ENCODE data around the gene MOGAT3.
A peak's percentile ranks its signal among the peaks of the same experiment; 100 is the strongest.

The MOGAT3 gene

DNA sequence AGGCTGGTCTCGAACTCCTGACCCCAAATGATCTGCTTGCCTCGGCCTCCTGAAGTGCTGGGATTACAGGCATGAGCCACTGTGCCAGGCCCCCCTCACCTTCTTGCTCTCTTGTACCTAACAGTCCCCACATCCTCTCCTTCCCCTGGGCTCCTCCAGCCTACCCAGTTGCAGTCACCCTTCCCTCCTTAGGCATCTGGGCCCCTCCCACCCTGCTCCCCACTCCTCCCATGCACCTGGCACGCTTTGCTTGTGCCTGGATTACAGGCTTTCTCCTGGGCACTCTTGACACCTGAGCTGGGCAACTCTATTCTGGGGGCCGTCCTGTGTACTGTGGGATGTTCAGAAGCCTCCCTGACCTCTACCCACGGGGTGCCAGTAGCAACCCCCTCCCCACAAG lies 33.8 kb upstream of the MOGAT3 start:
- H2BK120ac ChIP-seq (ENCODE audit: insufficient read depth, low read length, poor library complexity), result no peak overlapping the region
- no peak overlapping the region for H3K18ac ChIP-seq (ENCODE audit: low read length)
- no peak overlapping the region for H3K9ac ChIP-seq (ENCODE audit: low read length)
- no peak overlapping the region for H3K14ac ChIP-seq (ENCODE audit: low read length)
- no peak overlapping the region for H2BK12ac ChIP-seq (ENCODE audit: low read length)
- no peak overlapping the region for H3K4ac ChIP-seq (ENCODE audit: low read depth, low read length)
- no peak overlapping the region for H3K4me2 ChIP-seq (ENCODE audit: low read length)
- H3K23ac ChIP-seq (ENCODE audit: low read length), result no peak overlapping the region
- H3K4me3 ChIP-seq (ENCODE audit: low read depth, low read length), result no peak overlapping the region
- H2BK5ac ChIP-seq (ENCODE audit: low read depth, low read length, poor library complexity), result no peak overlapping the region
- no peak overlapping the region for H4K91ac ChIP-seq (ENCODE audit: low read depth, low read length)
- H3K4me1 ChIP-seq (ENCODE audit: control insufficient read depth in 1 of 2, insufficient read depth in 2 of 2, low read length in 2 of 2), result peaks cover 16 to 29% of the 10 kb centered on the region in 2 experiments
- H4K8ac ChIP-seq (ENCODE audit: low read depth, low read length), result no peak overlapping the region
- no peak overlapping the region for H4K12ac ChIP-seq (ENCODE audit: low read depth, low read length)
- H3K79me2 ChIP-seq (ENCODE audit: control insufficient read depth, insufficient read depth, low read length, poor library complexity), result no peaks in the 10 kb centered on the region
- no peak overlapping the region for H2AFZ ChIP-seq (ENCODE audit: insufficient read depth, low read length, poor library complexity)
- H3K27ac ChIP-seq (ENCODE audit: low read depth, low read length), result no peak overlapping the region
- peaks cover 22 to 33% of the 10 kb centered on the region in 2 experiments for H3K36me3 ChIP-seq (ENCODE audit: control insufficient read depth in 1 of 2, insufficient read depth in 2 of 2, low read length in 2 of 2)
- no peak overlapping the region for H2AK5ac ChIP-seq (ENCODE audit: low read length)
- WGBS (ENCODE audit: extremely low coverage, insufficient coverage, insufficient read length), result no CpG with 5 or more reads among the region's 5 CpGs
- DNase-seq, result no peak
- H3K79me1 ChIP-seq (ENCODE audit: low read length), result peaks cover 13% of the 10 kb centered on the region
- H3K27me3 ChIP-seq (ENCODE audit: insufficient read depth, low read length), result no peaks in the 10 kb centered on the region
- no peaks in the 10 kb centered on the region for H3K9me3 ChIP-seq (ENCODE audit: insufficient read depth, low read depth, low read length)

GRCh38 chr7:101233907-101234547 lies 33.2 kb upstream of the MOGAT3 start:
- WGBS (ENCODE audit: extremely low coverage, insufficient coverage, insufficient read length), result no CpG with 5 or more reads among the region's 21 CpGs
- no peak overlapping the region for H4K8ac ChIP-seq (ENCODE audit: low read depth, low read length)

GRCh38 chr7:101232141-101232850 lies 31.5 kb upstream of the MOGAT3 start:
- peak overlapping the region; percentile 26 for H2AK5ac ChIP-seq (ENCODE audit: low read length)
- peaks cover 12 to 21% of the 10 kb centered on the region in 2 experiments for H3K36me3 ChIP-seq (ENCODE audit: control insufficient read depth in 1 of 2, insufficient read depth in 2 of 2, low read length in 2 of 2)
- H3K79me2 ChIP-seq (ENCODE audit: control insufficient read depth, insufficient read depth, low read length, poor library complexity), result no peaks in the 10 kb centered on the region
- peak overlapping the region; percentile 19 for H3K4ac ChIP-seq (ENCODE audit: low read depth, low read length)
- no peak overlapping the region for H3K9ac ChIP-seq (ENCODE audit: low read length)
- no peak overlapping the region for H2BK12ac ChIP-seq (ENCODE audit: low read length)
- H3K79me1 ChIP-seq (ENCODE audit: low read length), result peaks cover 7% of the 10 kb centered on the region
- no peaks in the 10 kb centered on the region for H3K27me3 ChIP-seq (ENCODE audit: insufficient read depth, low read length)
- H3K23ac ChIP-seq (ENCODE audit: low read length), result no peak overlapping the region
- H4K12ac ChIP-seq (ENCODE audit: low read depth, low read length), result peak overlapping the region; percentile 5
- H4K8ac ChIP-seq (ENCODE audit: low read depth, low read length), result peak overlapping the region; percentile 75
- peak overlapping the region; percentile 92 for H3K4me2 ChIP-seq (ENCODE audit: low read length)
- peak overlapping the region; percentile 45 for H2BK5ac ChIP-seq (ENCODE audit: low read depth, low read length, poor library complexity)
- H3K14ac ChIP-seq (ENCODE audit: low read length), result peak overlapping the region; percentile 73
- H3K27ac ChIP-seq (ENCODE audit: low read depth, low read length), result peak overlapping the region; percentile 44
- DNase-seq, result peak; percentile 87 to 89
- WGBS (ENCODE audit: extremely low coverage, insufficient coverage, insufficient read length), result no CpG with 5 or more reads among the region's 52 CpGs
- no peaks in the 10 kb centered on the region for H3K9me3 ChIP-seq (ENCODE audit: insufficient read depth, low read depth, low read length)
- H2BK120ac ChIP-seq (ENCODE audit: insufficient read depth, low read length, poor library complexity), result no peak overlapping the region
- peak overlapping the region; percentile 87 for H4K91ac ChIP-seq (ENCODE audit: low read depth, low read length)
- H3K4me3 ChIP-seq (ENCODE audit: low read depth, low read length), result peak overlapping the region; percentile 68
- H2AFZ ChIP-seq (ENCODE audit: insufficient read depth, low read length, poor library complexity), result peak overlapping the region; percentile 48
- H3K18ac ChIP-seq (ENCODE audit: low read length), result peak overlapping the region; percentile 88
- H3K4me1 ChIP-seq (ENCODE audit: control insufficient read depth in 1 of 2, insufficient read depth in 2 of 2, low read length in 2 of 2), result peaks cover 6 to 10% of the 10 kb centered on the region in 2 experiments

More at GRCh38 chr7:101233907-101234547, 33.2 kb upstream of the MOGAT3 start:
- Histone ChIP-seq H3K4ac (ENCODE audit: low read depth, low read length) (no peak overlapping the region), H3K4me3 (ENCODE audit: low read depth, low read length) (no peak overlapping the region), H3K27me3 (ENCODE audit: insufficient read depth, low read length) (no peaks in the 10 kb centered on the region), H3K79me2 (ENCODE audit: control insufficient read depth, insufficient read depth, low read length, poor library complexity) (no peaks in the 10 kb centered on the region), H3K18ac (ENCODE audit: low read length) (no peak overlapping the region), H2BK120ac (ENCODE audit: insufficient read depth, low read length, poor library complexity) (no peak overlapping the region), H2BK12ac (ENCODE audit: low read length) (no peak overlapping the region), H3K14ac (ENCODE audit: low read length) (no peak overlapping the region), H2BK5ac (ENCODE audit: low read depth, low read length, poor library complexity) (no peak overlapping the region), H2AFZ (ENCODE audit: insufficient read depth, low read length, poor library complexity) (no peak overlapping the region), H4K12ac (ENCODE audit: low read depth, low read length) (no peak overlapping the region), H3K4me1 (ENCODE audit: control insufficient read depth in 1 of 2, insufficient read depth in 2 of 2, low read length in 2 of 2) (peaks cover 10 to 24% of the 10 kb centered on the region in 2 experiments), H3K4me2 (ENCODE audit: low read length) (no peak overlapping the region), H3K9me3 (ENCODE audit: insufficient read depth, low read depth, low read length) (no peaks in the 10 kb centered on the region), H3K9ac (ENCODE audit: low read length) (no peak overlapping the region), H3K79me1 (ENCODE audit: low read length) (peaks cover 7% of the 10 kb centered on the region), H3K27ac (ENCODE audit: low read depth, low read length) (no peak overlapping the region), H2AK5ac (ENCODE audit: low read length) (no peak overlapping the region), H3K23ac (ENCODE audit: low read length) (no peak overlapping the region), H3K36me3 (ENCODE audit: control insufficient read depth in 1 of 2, insufficient read depth in 2 of 2, low read length in 2 of 2) (peaks cover 18 to 28% of the 10 kb centered on the region in 2 experiments), H4K91ac (ENCODE audit: low read depth, low read length) (no peak overlapping the region)
- DNase-seq, result no peak

GRCh38 chr7:101231644-101232043 lies 30.8 kb upstream of the MOGAT3 start:
- Histone ChIP-seq H3K4ac (ENCODE audit: low read depth, low read length) (no peak overlapping the region), H3K4me2 (ENCODE audit: low read length) (peak overlapping the region; percentile 92), H3K36me3 (ENCODE audit: control insufficient read depth in 1 of 2, insufficient read depth in 2 of 2, low read length in 2 of 2) (peaks cover 7 to 19% of the 10 kb centered on the region in 2 experiments), H4K12ac (ENCODE audit: low read depth, low read length) (peak overlapping the region; percentile 35), H2AK5ac (ENCODE audit: low read length) (peak overlapping the region; percentile 26), H2BK120ac (ENCODE audit: insufficient read depth, low read length, poor library complexity) (no peak overlapping the region), H2BK5ac (ENCODE audit: low read depth, low read length, poor library complexity) (no peak overlapping the region), H3K4me1 (ENCODE audit: control insufficient read depth in 1 of 2, insufficient read depth in 2 of 2, low read length in 2 of 2) (peaks cover 6 to 10% of the 10 kb centered on the region in 2 experiments), H3K79me2 (ENCODE audit: control insufficient read depth, insufficient read depth, low read length, poor library complexity) (no peaks in the 10 kb centered on the region), H3K27ac (ENCODE audit: low read depth, low read length) (peak overlapping the region; percentile 44), H4K8ac (ENCODE audit: low read depth, low read length) (peak overlapping the region; percentile 75), H3K9ac (ENCODE audit: low read length) (no peak overlapping the region), H4K91ac (ENCODE audit: low read depth, low read length) (peak overlapping the region; percentile 87), H2AFZ (ENCODE audit: insufficient read depth, low read length, poor library complexity) (peak overlapping the region; percentile 20), H3K14ac (ENCODE audit: low read length) (no peak overlapping the region), H3K18ac (ENCODE audit: low read length) (peak overlapping the region; percentile 15), H2BK12ac (ENCODE audit: low read length) (no peak overlapping the region), H3K4me3 (ENCODE audit: low read depth, low read length) (no peak overlapping the region), H3K23ac (ENCODE audit: low read length) (no peak overlapping the region), H3K27me3 (ENCODE audit: insufficient read depth, low read length) (no peaks in the 10 kb centered on the region), H3K79me1 (ENCODE audit: low read length) (peaks cover 7% of the 10 kb centered on the region), H3K9me3 (ENCODE audit: insufficient read depth, low read depth, low read length) (no peaks in the 10 kb centered on the region)
- DNase-seq, result peak in 1 of 2 donors; percentile 51
- WGBS (ENCODE audit: extremely low coverage, insufficient coverage, insufficient read length), result no CpG with 5 or more reads among the region's 7 CpGs

All from trophoblast cell (in vitro differentiated cells and primary cell).